Melanocyte of skin (primary cell): Measurements from ENCODE around the gene CNTNAP4. TPM values are rescaled to one million over a fixed set of nuclear protein-coding genes. Genes with fewer than 3 reads are reported as not detected.

Experiments
- small RNA-seq, 2 donors: library from RNA; depleted of rRNA; stranded (forward); fragments of <200 nt; gene quantifications; one replicate each; pipeline ENCODE3, GENCODE V24; 2012
- total RNA-seq, 2 donors: library from RNA; depleted of rRNA; stranded (reverse); fragments of >200 nt; gene quantifications; 2 replicates each; pipeline ENCODE4 v1.2.3, GENCODE V29; 2012

The CNTNAP4 gene
- total RNA-seq, result not detected

GRCh38 chr16:76276745-76277438, at the start of gene CNTNAP4:
Gene CNTNAP4, plus strand, starts transcription at chr16:76277401. Its CDS starts 262 bp downstream, at chr16:76277663.

Small RNA genes lying within 50 kb of the gene (small RNA-seq; reads per million reads assigned to genes)
- gene RF00133 (0 reads per million in 2 donors), gene RN7SKP233 (0 reads per million in 2 donors)
